Activated naive CD4-positive, alpha-beta T cell (primary cell): ENCODE results near the gene CXCR4.
"Not testable (repeated sequence)": the region's sequence is repeated elsewhere in the genome, so short reads cannot be mapped to it uniquely, and the experiment has no call there.

Experiments used
- DNase-seq, 4 experiments: peaks; one replicate each; lab custom pipeline; 2025; lab: John Stamatoyannopoulos, UW

Gene CXCR4

GRCh38 chr2:136115183-136115761, 2.7 kb downstream of the CXCR4 start:
- DNase-seq: no peak

GRCh38 chr2:136114382-136114781, 3.6 kb downstream of the CXCR4 start:
- DNase-seq: no peak

- DNase-seq: no peak
These were observed 4.6 kb downstream of the CXCR4 start for GRCh38 chr2:136113209-136113971.

- no peak for DNase-seq
These were observed 5.4 kb downstream of the CXCR4 start for GRCh38 chr2:136112317-136113208.

GRCh38 chr2:136111711-136112110, 6.2 kb downstream of the CXCR4 start:
- no peak for DNase-seq

- DNase-seq: no peak
These were observed 7.4 kb downstream of the CXCR4 start for GRCh38 chr2:136110526-136110925.

GRCh38 chr2:136108463-136108862, 9.5 kb downstream of the CXCR4 start:
- no peak for DNase-seq

- DNase-seq: no peak
These were observed 10.6 kb downstream of the CXCR4 start for GRCh38 chr2:136107051-136108033.

GRCh38 chr2:136106505-136106904, 11.4 kb downstream of the CXCR4 start:
- no peak for DNase-seq

- DNase-seq: no peak
These were observed 13.0 kb downstream of the CXCR4 start for GRCh38 chr2:136104977-136105376.

GRCh38 chr2:136101042-136101441, 16.9 kb downstream of the CXCR4 start:
- DNase-seq: no peak

- no peak for DNase-seq
These were observed 19.5 kb downstream of the CXCR4 start for GRCh38 chr2:136098441-136098840.

GRCh38 chr2:136093583-136093982, 24.4 kb downstream of the CXCR4 start:
- no peak for DNase-seq

- no peak for DNase-seq
These were observed 26.1 kb downstream of the CXCR4 start for GRCh38 chr2:136091899-136092298.

GRCh38 chr2:136087901-136088460, 30.0 kb downstream of the CXCR4 start:
- not testable (repeated sequence) for DNase-seq

GRCh38 chr2:136086253-136087016, 31.5 kb downstream of the CXCR4 start:
- no peak for DNase-seq

GRCh38 chr2:136085453-136086209, 32.3 kb downstream of the CXCR4 start:
- DNase-seq: no peak

- DNase-seq: no peak
These were observed 36.3 kb downstream of the CXCR4 start for GRCh38 chr2:136081582-136082210.

- no peak for DNase-seq
These were observed 37.8 kb downstream of the CXCR4 start for GRCh38 chr2:136080114-136080513.
